GM12873 (cell line): ENCODE data around the gene TRAPPC2L.

Experiments used
- CTCF ChIP-seq: IDR thresholded peaks from 2 replicates; pipeline ENCODE4 v1.5.1; 2012; ENCODE audit warnings: low read depth, mild to moderate bottlenecking, moderate library complexity, low read length, control low read depth; ENCODE audit not compliant: insufficient read depth; ENCODE audit errors: missing control alignments

Gene TRAPPC2L

GRCh38 chr16:88870608-88871348 lies 13.9 kb downstream of the TRAPPC2L start:
- TF ChIP-seq CTCF, result no peak

GRCh38 chr16:88871349-88871702 lies 14.4 kb downstream of the TRAPPC2L start:
- TF ChIP-seq CTCF, result no peak

- TF ChIP-seq CTCF, result no peak
Measured at GRCh38 chr16:88871730-88872416, 14.9 kb downstream of the TRAPPC2L start.

GRCh38 chr16:88872650-88873331 lies 15.9 kb downstream of the TRAPPC2L start:
- no peak for TF ChIP-seq CTCF

GRCh38 chr16:88874938-88875599 lies 18.1 kb downstream of the TRAPPC2L start:
- no peak for TF ChIP-seq CTCF

- no peak for TF ChIP-seq CTCF
Measured at GRCh38 chr16:88875703-88876234, 18.8 kb downstream of the TRAPPC2L start.

GRCh38 chr16:88876942-88877526 lies 20.1 kb downstream of the TRAPPC2L start:
- TF ChIP-seq CTCF, result no peak
